GM21717 (cell line): ENCODE data around the gene LRRC56.
A peak's percentile ranks its signal among the peaks of the same experiment; 100 is the strongest.
"Not testable (repeated sequence)": the region's sequence is repeated elsewhere in the genome, so short reads cannot be mapped to it uniquely, and the experiment has no call there.

Source experiments
- ATAC-seq: cut with Tn5 transposase; IDR thresholded peaks from one replicate; pipeline ENCODE4 v1.9.1; 2021; ENCODE audit warnings: mild to moderate bottlenecking, moderate library complexity; ENCODE audit not compliant: unreplicated experiment

The LRRC56 gene

DNA sequence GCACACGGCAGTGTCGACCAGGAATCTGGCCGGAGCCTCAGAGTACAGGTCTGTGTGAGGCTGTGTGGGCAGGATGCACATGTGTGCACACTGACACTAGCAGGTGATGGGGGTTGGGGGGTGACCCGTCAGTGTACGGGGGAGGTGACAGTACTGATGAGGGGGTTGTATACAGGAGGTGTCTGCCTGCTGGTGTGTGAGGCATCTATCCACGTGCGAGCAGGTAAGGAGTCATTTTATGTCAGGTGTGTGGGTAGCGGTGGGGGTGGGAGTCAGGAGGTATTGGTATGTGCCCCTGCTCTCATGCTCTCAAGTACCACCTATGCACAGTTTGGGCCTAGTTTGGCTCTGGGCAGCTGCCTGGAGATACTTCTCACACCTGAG, 34.5 kb downstream of the LRRC56 start:
- ATAC-seq: no peak

DNA sequence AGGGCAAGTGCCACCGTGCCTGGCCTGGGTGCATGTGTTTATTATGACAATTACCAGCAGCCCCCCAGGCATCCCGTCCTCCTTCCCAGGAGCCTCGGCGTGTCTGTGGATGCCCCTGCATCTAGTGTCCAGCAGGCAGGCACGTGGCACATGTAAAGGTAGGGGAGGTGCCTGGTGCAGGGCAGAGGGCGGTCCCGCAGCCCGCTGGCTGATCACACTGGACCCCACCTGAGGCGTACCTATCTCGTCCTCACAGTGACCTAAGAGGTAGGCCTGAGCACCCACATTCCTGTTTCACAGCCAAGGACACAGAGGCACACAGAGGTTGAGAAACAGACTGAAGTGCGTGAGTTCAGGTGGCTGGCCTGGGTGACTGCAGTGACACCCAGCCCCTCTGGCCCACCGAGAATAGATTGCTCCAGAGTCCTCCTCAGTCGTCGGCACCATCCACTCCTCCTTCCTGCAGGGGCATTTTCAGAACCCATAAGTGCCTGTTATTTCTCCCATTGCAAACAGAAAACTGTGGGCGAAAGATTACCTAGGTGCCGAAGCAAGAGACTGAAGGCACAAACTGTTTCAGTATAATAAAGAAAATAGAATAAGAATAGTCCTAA, 35.9 kb downstream of the LRRC56 start:
- ATAC-seq: no peak

DNA sequence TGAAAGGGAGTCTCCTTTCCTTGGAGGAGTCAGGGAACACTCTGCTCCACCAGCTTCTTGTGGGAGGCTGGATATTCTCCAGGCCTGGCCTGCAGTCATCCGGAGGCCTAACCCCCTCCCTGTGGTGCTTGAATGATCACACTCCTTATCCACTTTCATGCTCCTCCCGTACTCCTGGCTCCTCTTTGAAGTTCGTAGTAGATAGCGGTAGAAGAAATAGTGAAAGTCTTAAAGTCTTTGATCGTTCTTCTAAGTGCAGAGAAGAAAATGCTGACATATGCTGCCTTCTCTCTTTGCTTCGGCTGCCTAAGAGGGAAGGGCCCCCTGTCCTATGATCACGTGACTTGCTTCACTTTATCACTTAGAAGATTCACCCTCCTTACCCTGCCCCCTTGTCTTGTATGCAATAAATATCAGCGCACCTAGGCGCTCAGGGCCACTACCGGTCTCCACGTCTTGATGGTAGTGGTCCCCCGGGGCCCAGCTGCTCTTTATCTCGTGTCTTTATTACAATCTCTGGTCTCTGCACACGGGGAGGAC, 36.8 kb downstream of the LRRC56 start:
- ATAC-seq: not testable (repeated sequence)

- ATAC-seq: no peak
These were observed 37.4 kb downstream of the LRRC56 start for GRCh38 chr11:574632-575312.

DNA sequence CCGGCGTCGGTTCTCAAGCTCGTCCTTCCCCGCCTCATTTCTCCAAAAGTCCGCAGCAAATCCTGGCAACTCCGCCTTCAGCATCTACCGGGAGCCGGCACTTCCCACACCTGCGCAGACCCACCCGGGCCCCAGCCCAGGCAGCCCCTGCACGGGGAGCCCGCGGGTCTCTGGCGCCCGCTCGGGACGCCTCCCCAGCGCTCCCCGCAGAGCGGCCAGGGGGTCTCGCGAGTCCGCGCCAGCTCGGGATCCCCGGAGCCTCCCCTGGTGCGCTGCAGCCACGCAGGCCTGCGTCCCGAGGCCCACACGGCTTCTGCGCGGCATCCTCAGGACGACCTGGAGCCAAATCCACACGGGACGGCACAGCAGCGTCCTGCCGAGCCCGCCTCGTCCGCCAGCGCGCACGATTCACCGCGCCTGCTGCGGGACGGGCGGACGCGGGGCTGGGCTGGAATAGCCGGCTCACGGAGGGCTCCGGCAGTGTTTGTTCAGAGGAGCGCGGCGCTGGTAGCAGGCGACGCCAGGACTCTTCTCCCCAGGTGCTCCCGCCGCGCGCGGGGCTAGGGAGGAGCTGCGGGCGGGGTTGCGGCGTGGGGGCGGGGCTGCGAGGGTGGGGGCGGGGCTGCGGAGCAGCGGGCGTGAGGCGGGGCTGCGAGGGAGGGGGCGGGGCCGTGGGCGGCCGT, 38.1 kb downstream of the LRRC56 start:
- peak; percentile 28 for ATAC-seq

- ATAC-seq: peak; percentile 68
These were observed 38.9 kb downstream of the LRRC56 start, which contains the start of gene PHRF1 for GRCh38 chr11:575996-576768. Gene PHRF1 (plus strand): TSS chr11:576470. CDS start chr11:581513, 5,043 bp downstream.

DNA sequence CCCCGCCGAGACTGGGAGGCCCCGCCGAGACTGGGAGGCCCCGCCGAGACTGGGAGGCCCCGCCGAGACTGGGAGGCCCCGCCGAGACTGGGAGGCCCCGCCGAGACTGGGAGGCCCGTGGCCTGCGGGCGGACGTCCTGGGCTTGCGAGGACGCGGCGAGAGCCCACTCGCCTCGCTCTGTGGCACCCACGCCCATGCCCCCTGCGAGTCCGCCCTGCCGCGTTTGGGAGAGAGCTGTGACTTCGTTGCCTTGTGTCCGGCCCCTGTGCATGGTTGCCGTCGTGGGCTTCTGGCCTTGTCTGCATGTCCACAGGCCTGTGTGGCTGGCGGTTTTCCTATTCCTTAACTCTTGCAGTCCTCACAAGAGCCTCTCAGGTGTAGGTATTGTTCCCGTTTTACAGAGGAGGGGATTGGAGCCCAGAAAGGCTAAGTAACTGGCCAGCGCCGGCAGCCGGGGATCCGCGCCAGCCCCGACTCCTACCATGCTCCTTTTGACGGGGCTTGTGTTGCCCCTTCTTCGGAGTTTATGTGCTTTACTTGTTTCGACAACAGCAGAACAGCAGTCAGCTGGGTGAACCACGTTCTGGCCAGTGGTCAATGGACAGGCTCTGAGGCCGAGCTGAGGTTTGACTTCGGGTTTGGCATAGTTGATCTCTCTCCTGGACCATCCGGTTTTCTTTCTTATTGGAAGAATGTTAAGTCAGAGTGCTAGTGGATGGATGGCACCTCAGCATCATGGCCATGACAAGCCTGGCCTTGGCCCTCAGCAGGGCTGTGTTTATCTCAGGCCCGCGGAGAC, 39.7 kb downstream of the LRRC56 start:
- no peak for ATAC-seq

DNA sequence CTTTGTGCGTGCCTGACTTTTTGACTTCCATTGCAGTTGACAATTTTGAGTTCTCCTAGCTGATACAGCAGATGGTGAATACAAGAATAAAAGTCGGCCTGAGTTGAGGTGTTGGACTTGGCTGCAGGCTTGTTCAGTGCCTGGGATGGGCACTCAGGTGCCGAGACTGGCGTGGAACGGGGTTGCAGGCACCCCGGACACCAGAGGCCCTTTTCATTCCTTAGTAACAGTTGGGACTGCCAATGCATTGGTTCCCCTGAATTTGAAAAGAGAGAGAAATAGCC, 40.2 kb downstream of the LRRC56 start:
- no peak for ATAC-seq

GRCh38 chr11:578276-579035, 41.1 kb downstream of the LRRC56 start:
- no peak for ATAC-seq

DNA sequence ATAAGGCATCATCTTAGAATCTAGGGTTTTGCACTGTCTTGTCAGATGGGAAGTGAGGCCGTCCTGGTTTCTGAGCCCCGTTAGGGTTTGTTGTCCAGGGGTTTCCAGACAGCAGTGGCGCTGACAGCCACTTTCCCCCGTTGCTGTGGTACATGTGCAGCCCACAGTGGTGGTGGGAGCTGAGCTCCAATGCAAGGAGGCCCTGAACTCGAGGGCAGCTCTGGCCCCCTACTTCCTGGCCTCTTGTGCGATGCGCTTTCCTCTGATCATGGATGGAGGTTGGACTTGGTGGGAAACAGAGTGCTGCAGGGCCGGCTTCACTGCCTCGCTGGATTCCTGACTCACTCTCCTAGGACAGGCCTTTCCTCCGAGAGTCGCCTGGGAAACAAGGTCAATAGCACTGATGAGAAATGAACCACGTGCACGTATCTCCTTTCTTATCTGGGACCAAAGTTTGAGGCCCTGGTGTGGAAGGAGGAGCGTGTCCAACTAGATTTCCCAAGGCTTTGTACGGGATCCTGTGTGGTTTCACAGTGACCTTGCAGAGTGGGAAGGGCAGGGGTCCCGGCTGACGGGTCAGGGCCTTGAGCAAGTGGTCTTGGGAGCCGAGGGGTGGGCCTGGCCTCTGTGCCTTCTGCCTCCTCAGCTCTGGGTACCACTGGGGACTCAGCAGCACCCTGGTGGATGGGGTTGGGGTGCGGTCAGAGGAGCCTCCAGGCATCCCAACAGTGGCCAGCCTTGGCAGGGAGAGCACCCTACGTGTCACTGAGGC, 42.7 kb downstream of the LRRC56 start:
- ATAC-seq: no peak

GRCh38 chr11:581342-581741, 44.0 kb downstream of the LRRC56 start:
- no peak for ATAC-seq

GRCh38 chr11:581752-582151, 44.4 kb downstream of the LRRC56 start:
- no peak for ATAC-seq

GRCh38 chr11:584287-584686, 47.0 kb downstream of the LRRC56 start:
- ATAC-seq: no peak

- ATAC-seq: no peak
These were observed 49.3 kb downstream of the LRRC56 start for GRCh38 chr11:586376-587316.

- ATAC-seq: no peak
These were observed 50.2 kb downstream of the LRRC56 start for GRCh38 chr11:587546-587945.

- ATAC-seq: no peak
These were observed 50.7 kb downstream of the LRRC56 start for GRCh38 chr11:587978-588380.

DNA sequence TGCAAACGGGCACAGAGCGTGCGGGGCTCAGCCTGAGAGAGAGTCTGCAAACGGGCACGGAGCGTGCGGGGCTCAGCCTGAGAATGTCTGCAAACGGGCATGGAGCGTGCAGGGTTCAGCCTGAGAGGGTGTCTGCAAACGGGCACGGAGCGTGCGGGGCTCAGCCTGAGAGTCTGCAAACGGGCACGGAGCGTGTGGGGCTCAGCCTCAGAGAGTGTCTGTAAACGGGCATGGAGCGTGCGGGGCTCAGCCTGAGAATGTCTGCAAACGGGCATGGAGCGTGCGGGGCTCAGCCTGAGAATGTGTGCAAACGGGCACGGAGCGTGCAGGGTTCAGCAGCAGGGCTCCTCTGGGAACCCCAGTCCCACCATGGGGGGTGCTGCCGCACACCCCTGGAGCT, 52.5 kb downstream of the LRRC56 start:
- no peak for ATAC-seq

DNA sequence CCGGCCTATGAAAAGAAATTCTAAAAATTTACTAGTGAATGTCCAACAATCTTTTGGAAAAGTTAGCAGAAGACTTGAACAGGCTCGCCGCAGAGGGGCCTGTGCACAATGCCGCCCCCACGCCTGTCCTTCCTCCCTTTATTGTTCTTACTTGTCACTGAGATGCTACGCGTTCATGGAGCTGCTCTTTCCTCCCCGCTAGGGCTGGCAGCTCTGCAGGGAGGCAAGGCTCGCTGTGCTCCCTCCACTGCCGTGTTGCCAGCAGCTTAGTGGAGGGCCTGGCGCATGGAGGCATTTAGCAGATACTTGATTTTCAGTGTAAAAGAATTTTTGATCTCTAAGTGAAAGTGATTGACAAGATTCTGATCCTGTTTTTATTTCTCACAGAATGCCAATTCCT, 53.7 kb downstream of the LRRC56 start:
- ATAC-seq: no peak
